Measurements from ENCODE around the gene MSI1. TPM values are rescaled to one million over a fixed set of nuclear protein-coding genes. Genes with fewer than 3 reads are reported as not detected.

MSI1 gene
- total and polyA plus RNA-seq, 2 experiments from 2014 or later = 12.8 to 16.9 TPM

- ATAC-seq (no peak), DNase-seq (ENCODE audit: low spot score) (no peak)
- Histone ChIP-seq H3F3A (replicated peaks; ENCODE audit: low read depth) (no peaks in the 10 kb centered on the region), H3K4me2 (no peak overlapping the region), H3K36me3 (ENCODE audit: insufficient read depth) (no peaks in the 10 kb centered on the region), H3K79me2 (replicated peaks; ENCODE audit: insufficient read depth) (no peaks in the 10 kb centered on the region), H3K4me1 (ENCODE audit: insufficient read depth) (peaks cover 6% of the 10 kb centered on the region), H4K20me1 (replicated peaks; ENCODE audit: insufficient read depth) (no peaks in the 10 kb centered on the region), H3K4me3 (no peak overlapping the region), H2AFZ (no peak overlapping the region), H3K27ac (ENCODE audit: low read depth) (no peak overlapping the region), H3K27me3 (ENCODE audit: insufficient read depth) (no peaks in the 10 kb centered on the region), H3K9me2 (ENCODE audit: insufficient read depth) (no peaks in the 10 kb centered on the region)
- no peaks in the 10 kb centered on the region for H3K36me3 Mint-ChIP-seq (ENCODE audit: low read depth)
- peaks cover 7% of the 10 kb centered on the region for H3K27me3 Mint-ChIP-seq (ENCODE audit: insufficient read depth, low read depth, poor library complexity)
- TF ChIP-seq ETS1 (IDR thresholded peaks at IDR 0.05) (no peak), EZH2phosphoT487 (IDR thresholded peaks at IDR 0.05; ENCODE audit: unreplicated experiment) (no peak), STAT1 (IDR thresholded peaks at IDR 0.05; ENCODE audit: unreplicated experiment) (no peak), ZNF462 (CRISPR knock-in tag; IDR thresholded peaks at IDR 0.05) (no peak), NANOG (IDR thresholded peaks at IDR 0.05; ENCODE audit: borderline replicate concordance) (no peak), ZNF114 (CRISPR knock-in tag; IDR thresholded peaks at IDR 0.05) (no peak)
- peaks cover 7% of the 10 kb centered on the region for H3K4me1 Mint-ChIP-seq
- H3K4me3 Mint-ChIP-seq = no peak overlapping the region
- H3K9me3 Mint-ChIP-seq = no peaks in the 10 kb centered on the region
- no peak overlapping the region for H3K27ac Mint-ChIP-seq
These were observed 12.9 kb upstream of the MSI1 start for GRCh38 chr12:120381752-120382419.
